Limb (tissue), 2 donors: Measurements from ENCODE around the gene KIAA0513.

Experiments
- DNase-seq, 2 donors: peaks; one replicate each; pipeline ENCODE4 v3.0.0-alpha.2; 2016; ENCODE audit errors: extremely low spot score in 2 of 2

The KIAA0513 gene, protein sequence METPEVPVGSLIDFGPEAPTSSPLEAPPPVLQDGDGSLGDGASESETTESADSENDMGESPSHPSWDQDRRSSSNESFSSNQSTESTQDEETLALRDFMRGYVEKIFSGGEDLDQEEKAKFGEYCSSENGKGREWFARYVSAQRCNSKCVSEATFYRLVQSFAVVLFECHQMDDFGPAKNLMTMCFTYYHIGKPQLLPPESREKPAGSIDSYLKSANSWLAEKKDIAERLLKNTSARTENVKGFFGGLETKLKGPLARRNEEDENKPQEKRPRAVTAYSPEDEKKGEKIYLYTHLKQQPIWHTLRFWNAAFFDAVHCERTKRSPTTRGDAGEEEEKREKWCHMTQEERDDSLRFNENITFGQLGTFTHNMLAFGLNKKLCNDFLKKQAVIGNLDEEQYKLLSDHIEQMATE

DNA sequence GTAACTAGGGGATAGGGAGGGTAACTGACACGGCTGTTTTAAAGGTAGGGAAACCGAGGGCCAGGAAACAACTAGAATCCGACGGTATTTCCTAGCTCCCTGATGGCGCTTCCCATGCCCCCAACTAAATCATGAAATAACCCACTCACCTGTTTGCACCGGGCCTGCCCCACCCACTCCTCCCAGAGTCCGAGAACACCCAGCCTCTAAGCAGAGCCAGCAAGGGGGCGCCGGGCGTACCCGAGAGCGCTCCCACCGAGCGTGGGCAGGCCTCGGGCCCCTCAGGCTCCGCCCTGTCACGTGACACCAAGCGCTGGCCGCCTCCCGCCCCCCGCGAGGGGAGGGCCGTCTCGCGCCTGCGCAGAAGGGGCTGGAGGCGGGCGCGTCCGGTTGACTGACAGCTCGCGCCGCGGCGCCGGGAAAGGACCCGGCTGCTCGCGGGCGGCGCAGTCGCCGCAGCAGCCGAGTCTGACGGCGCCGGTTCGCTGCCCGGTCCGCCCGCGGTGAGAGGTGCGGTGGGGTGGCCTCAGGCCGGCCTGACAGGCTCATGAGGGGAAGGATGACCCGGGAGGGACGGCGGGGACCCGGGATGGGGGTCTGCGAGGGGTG lies at the start of gene KIAA0513:
Gene KIAA0513, plus strand, starts transcription at position 447 of the 609 bp plus-strand sequence. CDS start 39,277 bp downstream, outside the sequence.
- DNase-seq: peak; percentile 93 to 98

DNA sequence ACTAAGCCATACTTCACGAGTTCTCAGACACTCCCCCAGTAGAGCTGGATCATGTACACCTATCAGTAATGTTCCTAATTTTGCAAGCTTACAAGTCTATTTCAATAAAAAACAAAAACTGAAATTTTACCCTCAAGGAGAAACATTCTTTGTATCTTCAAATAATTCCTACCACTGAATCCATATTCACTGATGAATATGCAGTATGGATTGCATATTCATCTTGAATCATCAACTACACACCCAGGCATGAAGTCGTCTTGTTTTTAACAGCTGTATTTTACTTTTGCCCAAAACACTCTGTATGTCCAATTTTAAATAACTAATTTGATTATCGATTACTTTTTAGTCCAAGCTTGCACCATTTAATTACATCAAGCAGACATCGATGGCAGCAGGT lies 48.1 kb upstream of the KIAA0513 start:
- DNase-seq: no peak

DNA sequence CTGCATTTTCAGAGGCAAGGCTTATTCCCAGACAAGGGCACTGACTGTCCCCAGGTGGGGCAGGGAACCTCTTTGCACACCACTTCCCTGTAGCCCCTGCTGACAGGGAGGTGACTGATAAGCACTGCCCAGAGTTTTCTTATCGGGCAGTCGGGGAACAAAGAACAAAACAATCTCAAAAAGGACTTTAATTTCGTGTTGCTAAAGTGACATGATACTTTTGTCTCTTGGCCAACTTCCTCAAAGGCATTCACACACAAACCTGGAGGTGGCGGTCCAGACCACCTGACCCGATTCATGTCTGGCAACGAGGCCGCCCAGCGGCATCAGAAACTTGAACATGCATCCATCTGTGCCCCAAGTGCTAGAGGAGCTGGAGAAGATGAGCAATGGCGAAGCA lies 45.2 kb upstream of the KIAA0513 start:
- DNase-seq: peak in 1 of 2 donors; percentile 23

DNA sequence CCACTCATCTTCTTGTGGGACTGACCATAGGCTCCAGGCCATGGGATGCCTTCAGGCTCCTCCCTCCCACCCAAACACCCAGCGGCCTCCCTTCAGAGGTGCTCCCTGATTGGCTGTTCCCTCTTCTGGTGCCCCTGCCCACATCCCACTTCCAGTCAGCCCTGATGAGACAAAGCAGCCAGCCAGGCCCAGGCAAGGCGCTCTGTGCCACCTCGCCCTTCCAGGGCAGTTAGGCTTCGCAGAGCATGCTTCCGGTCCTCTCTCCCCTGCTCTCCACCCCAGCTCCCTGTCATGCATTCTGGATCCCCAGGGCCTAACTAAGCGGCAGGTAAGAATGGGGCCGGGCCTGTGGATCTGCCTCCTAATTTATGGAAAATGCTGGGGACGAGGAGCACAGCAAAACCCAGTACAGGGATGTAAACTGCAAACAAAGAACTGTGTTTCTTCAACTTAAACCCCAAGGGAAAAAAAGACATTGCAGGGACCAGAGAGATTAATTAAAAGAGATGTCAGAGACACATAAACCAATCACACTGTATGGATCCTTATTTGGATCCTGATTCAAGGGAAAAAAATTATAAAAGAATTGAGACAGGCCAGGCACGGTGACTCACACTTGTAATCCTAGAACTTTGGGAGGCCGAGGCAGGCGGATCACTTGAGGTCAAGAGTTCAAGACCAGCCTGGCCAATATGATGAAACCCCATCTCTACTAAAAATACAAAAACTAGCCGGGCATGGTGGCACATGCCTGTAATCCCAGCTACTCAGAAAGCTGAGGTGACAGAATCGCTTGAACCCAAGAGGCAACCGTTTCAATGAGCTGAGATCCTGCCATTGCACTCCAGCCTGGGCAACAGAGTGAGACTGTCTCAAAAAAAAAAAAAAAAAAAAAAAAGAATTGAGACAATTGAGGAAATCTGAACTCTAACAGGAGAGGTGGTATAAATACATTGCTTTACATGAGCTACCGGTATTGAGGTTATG lies 42.2 kb upstream of the KIAA0513 start:
- DNase-seq: no peak

DNA sequence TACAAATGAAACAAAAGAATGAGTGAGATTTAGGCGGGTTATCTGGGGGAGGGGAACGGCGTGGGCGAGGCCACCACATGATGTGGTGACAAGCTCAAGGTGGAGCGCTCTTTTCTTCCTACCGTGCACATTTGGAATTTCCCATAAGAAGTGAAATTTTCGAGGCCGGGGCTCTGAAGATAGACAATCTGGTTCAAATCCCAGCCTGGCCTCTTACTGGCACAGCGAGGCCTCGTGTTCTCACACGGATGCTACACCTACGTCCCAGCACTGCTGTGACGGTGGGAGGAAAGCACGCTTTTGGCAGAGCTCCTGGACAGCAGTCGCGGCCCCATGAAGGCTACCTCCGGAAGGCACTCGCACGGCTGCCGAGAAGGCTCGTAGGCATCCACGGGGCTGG lies 41.5 kb upstream of the KIAA0513 start:
- DNase-seq: no peak

DNA sequence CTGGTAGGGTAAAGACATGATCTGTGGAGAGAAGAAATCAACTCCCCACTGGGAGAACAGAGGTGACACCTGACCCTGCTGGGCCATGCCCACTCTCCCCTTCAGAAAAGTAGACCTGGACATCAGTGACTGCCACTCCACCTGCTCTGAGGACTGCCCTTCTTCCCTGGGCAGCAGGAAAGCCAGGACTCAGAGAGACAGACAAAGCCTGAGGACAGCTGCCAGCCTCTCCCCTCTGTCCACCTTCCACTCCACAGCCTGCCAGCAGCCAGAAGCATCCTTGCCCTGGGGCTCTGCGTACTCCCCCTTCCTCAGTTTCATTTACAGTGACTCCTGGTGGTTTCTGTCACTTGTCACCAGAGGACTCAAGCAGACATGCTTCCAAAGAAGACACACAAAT lies 40.7 kb upstream of the KIAA0513 start:
- DNase-seq: no peak

DNA sequence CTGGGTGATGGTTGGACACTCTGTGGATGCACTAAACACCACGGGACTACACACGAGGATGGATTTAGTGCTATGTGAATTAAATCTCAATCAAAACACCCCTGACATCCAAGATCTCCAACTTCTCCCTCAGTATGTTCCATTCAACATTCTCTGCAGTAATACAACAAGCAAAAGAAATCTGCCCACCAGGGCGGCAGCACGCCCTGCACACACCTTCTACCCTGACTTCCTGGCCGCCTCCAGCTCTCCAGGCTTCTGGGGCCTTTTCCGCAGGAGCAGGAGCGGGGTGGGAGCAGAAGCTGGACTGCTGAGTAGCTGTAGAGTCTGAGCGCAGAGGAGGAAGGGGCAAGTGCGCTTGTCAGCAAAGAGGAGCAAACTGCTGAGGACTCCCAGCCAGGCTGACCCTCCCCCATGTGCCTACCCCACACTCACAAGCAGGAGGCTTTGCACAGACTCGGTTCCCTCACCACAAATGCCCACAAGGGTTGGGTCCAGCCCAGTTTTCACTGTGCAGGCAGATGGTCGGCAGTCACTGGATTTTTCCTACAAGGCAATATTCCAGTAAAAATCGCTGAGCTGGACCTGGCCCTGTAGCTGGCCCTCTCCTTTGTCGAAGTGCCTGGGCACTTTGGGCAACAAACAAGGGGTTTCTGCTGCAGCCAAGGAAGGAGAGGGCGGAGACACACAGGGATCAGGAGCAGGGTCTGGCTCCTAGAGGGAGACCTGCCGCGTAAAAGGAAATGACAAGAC lies 39.1 kb upstream of the KIAA0513 start:
- DNase-seq: no peak

DNA sequence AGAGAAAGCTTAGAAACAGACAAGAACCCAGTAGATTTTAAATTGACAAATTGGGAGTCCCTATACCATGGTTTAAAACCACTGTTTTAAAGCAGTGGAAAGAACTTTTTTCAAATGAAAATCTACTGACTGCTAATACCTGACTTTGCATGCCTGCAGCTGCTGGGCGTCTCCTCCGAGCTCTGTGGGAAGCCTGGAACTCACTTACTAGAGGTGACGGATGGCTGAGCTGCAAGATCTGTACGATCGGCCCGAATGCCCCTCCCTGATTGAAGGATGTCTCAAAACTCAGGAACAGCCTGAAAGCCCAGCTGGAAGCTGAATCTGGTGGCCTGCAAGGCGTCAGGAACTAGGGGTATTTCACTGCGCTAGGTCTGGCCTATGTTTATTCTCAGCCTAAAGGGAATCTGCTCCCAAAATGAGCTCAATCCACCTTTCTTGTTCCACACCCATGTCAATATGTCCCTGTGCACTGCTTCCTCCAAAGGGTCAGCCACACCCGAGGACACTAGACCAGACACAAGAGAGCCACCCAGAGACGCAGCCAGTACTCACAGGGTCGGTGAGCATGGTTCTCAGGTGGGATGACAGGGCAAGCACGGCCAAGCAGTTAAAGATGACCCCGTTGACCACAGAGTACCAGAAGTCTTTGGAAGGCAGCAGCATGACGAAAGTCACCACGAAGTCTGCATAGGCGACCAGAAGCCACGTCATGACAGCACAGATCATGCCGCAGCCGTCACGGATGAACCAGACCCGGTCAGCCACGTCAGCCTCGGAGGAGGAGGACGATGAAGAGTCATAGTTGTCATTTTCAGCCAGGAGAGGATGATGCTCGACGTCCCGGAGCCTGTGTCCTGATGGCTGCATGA lies 37.6 kb upstream of the KIAA0513 start:
- no peak for DNase-seq

DNA sequence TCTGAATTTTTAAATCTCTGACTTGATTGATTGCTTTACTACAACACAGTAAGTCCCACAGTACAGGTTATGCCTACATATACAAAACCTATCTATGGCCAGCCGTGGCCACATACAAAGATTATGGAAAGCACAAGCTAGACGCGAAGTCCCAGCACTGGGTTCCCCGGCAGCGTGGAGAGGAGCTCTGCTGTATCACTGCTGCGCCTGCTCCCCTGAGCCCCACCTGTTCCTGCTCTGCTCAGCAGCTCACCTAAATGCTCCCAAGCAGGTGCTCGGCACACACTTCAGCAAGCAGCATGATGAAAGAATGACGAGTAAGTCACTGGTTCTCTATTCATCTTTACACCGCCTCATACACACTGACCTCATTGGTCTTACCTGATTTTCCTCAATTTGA lies 36.8 kb upstream of the KIAA0513 start:
- DNase-seq: no peak

DNA sequence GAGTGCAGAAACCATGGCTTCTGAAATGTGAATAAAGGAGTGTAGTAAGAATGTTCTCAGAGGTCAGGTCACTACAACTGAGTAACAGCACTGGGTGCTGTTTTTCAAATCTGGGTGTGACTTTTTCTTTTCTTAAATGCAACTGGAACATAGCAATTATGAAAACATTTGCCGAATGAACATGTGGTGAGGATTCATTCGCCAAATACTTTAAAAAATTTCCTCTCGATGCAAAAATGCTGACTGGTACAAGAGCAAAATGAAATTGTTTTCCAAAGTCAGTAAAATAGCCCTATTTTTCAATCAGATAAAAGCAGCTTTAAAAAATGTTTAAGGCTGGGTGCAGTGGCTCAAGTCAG lies 34.9 kb upstream of the KIAA0513 start:
- no peak for DNase-seq

DNA sequence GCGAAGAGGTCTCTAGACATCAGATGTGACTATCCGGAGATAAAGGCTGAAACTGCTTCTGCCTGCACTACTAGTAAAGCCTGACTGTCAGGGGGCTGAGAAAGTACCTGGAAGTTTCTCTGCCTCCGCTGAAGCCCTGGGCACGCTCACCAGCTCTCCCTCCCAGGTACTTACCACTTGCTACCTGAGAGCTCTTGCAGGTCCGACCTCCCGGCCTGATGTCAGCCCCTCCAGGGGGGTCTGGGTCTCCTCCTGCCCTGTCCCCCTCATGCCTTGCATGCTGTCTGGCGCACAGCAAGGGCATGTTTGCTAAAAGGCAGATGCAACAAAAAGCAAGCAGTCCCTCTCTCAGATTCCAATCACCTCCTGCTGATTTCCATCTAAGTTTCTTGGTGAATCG lies 33.7 kb upstream of the KIAA0513 start:
- no peak for DNase-seq

DNA sequence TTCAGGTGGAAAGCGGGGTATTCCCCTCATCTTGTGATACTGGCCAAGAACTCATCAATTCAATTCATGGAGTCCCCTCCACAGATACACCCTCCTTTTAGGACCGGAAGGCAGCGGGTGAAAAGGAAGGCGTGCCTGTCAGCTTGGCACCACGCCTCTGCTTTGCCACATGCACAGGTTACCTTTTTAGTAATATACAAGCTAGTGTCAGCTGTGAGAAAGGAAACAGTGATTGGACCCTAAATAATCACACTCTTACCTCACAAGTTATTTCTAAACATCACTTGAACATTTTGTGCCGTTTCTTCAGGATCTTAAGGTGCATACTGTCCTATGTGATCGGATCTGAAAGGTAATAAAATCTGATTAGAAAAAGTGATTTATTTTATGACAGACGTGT lies 31.9 kb upstream of the KIAA0513 start:
- DNase-seq: no peak

DNA sequence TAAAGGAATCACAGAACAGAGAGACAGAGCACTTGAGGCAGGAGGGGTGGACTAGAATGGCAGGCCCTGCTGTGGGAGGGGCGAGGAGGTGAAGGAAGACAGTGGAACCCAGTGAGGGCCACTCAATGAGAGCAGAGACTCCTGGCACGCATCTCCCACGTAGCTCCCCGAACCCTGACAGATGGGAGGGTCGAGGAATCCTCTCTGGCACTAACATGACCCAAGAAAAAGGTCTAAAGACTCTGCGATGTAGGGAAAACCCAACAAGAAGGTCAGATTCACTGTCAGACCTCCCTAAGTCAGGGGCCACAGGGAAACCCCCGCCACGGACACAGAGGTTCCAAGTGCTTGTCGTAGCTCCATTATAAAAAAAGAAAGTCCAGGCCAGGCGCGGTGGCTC lies 31.2 kb upstream of the KIAA0513 start:
- no peak for DNase-seq

DNA sequence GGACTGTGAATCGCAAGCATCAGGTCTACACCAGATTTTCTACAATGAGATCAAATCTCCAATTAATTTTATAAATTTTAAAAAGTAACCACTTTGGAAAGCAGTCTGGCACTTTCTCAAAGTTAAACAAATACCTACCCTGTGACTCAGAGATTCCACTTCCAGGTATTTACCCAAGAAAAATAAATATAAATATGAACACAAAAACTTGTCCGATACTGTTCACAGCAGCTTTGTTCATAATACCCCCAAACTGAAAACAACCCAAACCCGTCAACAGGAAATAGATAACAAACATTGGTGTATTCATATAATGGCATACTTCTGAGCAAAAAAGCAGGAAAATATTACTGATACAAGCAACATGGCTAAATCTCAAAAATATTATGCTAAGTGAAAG lies 28.4 kb upstream of the KIAA0513 start:
- DNase-seq: no peak

DNA sequence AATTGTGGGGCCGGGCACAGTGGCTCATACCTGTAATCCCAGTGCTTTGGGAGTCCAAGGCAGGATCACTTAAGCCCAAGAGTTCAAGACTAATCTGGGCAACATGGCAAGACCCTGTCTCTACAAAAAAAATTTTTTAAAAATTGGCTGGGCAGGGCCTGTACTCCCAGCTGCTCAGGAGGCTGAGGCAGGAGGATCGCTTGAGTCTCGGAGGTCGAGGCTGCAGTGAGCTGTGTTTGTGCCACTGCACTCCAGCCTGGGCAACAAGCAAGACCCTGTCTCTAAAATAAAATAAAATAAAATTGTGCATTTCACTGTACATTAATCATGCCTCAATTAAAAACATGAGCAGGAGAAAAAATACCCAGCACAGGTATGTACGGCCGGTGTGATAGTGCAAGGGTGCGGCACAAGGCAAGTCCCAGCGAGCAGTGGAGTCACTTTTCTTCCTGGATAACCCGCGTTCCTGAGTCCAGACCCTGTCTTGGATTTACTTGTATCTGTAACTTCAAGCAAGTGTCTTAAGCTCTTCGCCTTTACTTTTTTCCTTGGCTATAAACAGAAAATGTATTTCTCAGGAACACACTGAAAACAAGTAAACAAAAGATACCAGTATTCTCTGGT lies 27.6 kb upstream of the KIAA0513 start:
- no peak for DNase-seq

DNA sequence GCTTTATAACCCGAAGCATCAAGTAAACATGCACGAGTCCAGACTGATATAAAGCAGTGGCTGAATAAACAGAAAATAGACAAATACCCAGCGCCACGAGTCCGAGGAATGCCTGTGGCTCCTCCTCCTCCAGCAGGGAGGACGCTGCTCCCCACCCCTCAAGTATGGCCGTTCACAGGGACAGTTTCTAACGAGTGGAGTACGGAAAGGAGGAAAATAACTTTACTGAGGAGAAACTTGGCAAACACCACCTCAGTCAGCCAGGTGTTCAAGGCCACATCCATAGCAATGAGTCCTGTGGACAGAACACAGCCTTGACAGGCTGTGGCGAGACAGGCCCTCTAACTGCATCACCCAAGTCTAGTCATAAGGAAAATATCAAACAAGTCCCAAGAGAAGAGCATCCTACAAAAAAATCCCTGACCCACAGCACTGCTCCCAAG lies 25.5 kb upstream of the KIAA0513 start:
- no peak for DNase-seq

DNA sequence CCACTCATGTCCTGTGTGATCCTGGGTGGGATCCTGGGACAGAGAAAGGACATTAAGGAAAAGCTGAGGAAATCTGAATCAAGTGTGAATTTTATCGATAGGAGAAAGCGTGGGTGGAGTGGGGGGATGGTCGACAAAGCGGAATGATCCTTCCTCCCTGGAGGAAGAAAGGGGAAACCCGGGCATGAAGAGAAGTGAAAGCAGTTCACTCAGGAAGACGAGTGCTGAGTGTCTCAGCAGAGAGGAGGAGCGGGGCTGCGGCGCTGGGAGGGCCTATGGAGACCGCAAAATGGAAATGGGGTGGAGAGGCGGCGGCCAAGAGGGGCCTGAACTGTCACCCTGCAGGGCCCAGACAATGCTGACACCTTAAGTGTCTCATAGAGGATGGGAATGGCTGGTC lies 25.0 kb upstream of the KIAA0513 start:
- no peak for DNase-seq

DNA sequence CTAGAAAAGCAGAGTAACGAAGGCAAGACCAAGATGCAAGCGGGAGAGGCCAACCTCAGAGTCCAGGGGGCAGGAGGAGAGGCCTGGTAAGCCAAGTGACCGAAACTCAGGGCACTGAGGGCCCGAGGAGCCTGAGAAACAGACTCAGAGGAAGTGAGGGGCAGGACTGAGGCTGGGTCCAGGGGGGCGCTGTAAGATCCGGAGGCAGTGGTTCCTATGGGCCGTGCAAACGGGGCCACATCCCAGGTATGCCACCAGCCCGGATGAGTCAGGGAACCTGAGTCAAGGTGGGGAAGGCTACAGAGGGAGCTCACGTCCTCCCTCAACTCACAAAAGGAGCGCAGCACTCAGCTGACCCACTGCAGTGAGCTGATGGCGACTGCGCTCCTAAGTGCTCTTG lies 24.5 kb upstream of the KIAA0513 start:
- no peak for DNase-seq

DNA sequence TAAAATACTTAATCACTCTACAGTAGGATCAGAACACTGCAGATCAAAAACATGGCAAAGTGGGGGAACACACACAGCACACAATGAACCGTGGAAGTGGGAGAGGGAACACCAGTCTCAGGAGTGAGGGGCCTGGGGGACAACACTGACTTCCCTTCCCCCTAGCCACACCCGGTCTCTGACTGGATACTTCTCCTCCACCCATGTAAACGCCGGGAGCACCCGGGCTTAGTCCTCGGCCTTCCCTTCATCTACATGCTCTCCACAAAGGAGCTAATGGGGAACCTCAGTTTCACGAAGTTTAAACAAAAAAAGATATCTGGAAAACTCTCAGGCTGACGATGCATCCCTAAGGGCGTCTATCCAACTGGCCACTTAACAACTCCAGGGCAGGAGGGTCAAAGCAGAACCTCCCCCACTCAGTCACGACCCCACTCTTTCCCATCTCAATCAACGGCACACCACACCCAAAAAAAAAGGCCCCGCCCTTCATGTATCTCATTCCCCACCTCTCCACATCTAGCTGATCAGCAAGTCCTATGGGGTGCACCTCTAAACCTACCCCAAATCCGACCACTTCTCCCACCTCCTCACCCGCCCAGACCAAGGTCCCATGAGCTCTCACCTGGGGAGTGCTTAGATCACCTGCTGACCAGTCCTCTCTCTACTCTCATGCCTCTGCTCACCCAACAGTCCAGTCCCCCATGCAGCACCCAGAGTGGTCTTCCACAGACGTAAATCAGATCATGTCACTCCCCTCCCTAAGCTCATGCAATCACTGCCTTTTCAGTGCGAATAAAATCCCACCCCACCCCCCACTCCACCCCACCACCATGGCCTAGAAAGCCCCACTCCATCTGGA lies 23.6 kb upstream of the KIAA0513 start:
- DNase-seq: no peak
